ENCODE results near the gene LLPH.

DNA sequence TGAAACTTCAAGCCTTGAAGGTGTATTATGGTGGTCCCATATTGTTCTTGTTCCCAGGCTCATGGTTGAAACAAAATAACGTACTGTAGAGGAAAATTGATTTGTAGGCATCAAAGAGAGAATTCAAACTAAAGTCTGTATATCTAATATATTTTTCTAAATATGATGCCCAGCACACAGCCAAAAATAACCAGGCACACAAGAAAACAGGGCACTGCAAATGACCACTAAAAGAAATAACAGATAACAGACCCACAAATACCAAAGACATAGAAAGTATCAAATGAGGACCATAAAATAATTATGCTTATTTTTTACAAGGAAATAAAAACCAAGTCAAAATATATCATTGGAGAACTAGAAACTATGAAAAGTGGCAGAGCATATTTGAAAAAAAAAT lies 46.8 kb downstream of the LLPH start:
- TF ChIP-seq, protein P1, sequence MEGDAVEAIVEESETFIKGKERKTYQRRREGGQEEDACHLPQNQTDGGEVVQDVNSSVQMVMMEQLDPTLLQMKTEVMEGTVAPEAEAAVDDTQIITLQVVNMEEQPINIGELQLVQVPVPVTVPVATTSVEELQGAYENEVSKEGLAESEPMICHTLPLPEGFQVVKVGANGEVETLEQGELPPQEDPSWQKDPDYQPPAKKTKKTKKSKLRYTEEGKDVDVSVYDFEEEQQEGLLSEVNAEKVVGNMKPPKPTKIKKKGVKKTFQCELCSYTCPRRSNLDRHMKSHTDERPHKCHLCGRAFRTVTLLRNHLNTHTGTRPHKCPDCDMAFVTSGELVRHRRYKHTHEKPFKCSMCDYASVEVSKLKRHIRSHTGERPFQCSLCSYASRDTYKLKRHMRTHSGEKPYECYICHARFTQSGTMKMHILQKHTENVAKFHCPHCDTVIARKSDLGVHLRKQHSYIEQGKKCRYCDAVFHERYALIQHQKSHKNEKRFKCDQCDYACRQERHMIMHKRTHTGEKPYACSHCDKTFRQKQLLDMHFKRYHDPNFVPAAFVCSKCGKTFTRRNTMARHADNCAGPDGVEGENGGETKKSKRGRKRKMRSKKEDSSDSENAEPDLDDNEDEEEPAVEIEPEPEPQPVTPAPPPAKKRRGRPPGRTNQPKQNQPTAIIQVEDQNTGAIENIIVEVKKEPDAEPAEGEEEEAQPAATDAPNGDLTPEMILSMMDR (IDR thresholded peaks at IDR 0.05): no peak
- no peak for TF ChIP-seq EZH2 (IDR thresholded peaks at IDR 0.05)

Data from neural progenitor cell (in vitro differentiated cells).